Glomerular visceral epithelial cell (primary cell): ENCODE measurements around the gene TUT4.
A peak's percentile ranks its signal among the peaks of the same experiment; 100 is the strongest.
"Not testable (repeated sequence)": the region's sequence is repeated elsewhere in the genome, so short reads cannot be mapped to it uniquely, and the experiment has no call there.

Experiments
- DNase-seq: peaks from one replicate; pipeline ENCODE4 v3.0.0-alpha.2; 2016; ENCODE audit errors: extremely low spot score

The TUT4 gene, protein sequence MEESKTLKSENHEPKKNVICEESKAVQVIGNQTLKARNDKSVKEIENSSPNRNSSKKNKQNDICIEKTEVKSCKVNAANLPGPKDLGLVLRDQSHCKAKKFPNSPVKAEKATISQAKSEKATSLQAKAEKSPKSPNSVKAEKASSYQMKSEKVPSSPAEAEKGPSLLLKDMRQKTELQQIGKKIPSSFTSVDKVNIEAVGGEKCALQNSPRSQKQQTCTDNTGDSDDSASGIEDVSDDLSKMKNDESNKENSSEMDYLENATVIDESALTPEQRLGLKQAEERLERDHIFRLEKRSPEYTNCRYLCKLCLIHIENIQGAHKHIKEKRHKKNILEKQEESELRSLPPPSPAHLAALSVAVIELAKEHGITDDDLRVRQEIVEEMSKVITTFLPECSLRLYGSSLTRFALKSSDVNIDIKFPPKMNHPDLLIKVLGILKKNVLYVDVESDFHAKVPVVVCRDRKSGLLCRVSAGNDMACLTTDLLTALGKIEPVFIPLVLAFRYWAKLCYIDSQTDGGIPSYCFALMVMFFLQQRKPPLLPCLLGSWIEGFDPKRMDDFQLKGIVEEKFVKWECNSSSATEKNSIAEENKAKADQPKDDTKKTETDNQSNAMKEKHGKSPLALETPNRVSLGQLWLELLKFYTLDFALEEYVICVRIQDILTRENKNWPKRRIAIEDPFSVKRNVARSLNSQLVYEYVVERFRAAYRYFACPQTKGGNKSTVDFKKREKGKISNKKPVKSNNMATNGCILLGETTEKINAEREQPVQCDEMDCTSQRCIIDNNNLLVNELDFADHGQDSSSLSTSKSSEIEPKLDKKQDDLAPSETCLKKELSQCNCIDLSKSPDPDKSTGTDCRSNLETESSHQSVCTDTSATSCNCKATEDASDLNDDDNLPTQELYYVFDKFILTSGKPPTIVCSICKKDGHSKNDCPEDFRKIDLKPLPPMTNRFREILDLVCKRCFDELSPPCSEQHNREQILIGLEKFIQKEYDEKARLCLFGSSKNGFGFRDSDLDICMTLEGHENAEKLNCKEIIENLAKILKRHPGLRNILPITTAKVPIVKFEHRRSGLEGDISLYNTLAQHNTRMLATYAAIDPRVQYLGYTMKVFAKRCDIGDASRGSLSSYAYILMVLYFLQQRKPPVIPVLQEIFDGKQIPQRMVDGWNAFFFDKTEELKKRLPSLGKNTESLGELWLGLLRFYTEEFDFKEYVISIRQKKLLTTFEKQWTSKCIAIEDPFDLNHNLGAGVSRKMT (N-terminal part only)

DNA sequence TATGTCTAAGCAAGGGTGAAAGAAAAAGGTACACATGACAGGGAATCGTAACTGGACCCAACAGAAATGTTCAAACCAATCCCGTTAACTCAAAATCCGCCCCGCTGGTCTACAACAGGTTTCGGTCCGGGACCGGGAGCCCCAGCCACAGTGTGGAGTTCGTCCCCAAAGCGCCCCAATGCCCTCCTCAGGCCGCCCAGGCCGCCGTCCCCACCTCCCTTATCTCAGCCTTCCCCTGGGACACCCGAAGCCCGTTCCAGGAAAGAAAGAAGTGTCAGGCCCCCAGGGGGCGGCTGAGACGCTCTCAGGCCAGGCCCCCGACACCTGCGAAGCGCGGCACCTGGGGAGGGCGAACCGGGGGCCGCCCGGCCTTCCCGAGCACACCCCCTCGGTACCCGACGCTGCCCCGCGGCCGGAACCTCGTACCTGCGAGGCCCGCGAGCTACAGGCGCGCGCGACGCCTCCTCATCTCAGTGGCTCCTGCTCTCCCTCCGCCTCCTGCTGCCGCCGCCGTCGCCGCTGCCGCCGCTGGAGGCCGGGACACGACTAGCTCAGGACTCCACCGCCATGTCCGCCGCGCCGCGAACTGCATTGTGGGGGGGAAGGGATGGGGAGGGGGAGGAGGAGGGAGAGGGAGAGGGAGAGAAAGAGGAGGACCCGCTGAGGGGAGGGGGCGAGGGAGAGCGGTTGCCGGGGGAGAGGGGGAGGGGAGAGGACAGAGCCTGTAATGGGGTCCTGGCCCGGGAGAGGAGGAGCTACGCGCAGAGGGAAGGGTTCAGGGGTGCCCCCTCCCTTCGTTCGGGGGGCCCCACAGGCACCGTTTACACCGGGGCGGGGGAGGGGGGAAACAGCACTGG, at the start of gene TUT4:
Gene TUT4 (minus strand): TSS at position 588 of the 857 bp plus-strand sequence. CDS start 26,812 bp downstream, outside the sequence.
- DNase-seq, result peak; percentile 88

DNA sequence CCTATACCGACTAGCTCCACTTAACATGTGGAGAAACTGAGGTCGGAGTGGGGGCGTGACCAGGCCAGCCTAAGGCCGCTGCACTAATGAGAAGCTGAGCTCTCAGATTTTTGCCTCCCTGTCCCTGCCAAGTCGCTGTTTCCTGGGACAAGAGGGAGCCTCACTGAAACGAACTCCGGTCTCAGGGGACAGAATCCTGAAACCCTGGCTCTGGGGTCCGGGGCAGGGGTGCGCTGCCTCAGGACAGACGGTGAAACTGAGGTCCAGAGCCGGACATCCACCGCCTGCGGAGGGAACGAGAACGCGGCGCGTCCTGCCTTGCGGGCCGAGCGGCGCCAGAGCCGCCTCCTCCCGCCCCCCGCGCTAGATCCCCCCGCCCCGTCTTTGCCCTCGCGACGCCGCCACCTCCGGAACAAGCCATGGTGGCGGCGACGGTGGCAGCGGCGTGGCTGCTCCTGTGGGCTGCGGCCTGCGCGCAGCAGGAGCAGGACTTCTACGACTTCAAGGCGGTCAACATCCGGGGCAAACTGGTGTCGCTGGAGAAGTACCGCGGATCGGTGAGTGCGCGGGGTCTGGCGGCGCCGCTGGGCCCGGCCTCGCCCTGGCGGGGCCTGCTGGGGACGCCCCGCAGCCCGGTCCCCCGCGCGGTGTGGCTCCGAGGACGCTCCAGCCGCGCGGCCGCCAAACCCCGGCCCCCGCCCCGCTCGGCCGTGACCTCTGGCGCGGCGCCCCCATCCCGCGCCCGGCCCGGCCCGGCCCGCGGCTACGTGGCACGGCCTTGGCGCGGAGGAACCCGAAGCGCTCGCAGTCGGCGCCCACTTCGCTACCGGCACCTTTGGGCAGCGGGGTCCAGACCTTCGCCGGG, 49.3 kb upstream of the TUT4 start, which contains the start of gene GPX7:
Gene GPX7 (plus strand): TSS at position 381 of the 865 bp plus-strand sequence. CDS start 39 bp downstream, at position 420.
- no peak for DNase-seq

DNA sequence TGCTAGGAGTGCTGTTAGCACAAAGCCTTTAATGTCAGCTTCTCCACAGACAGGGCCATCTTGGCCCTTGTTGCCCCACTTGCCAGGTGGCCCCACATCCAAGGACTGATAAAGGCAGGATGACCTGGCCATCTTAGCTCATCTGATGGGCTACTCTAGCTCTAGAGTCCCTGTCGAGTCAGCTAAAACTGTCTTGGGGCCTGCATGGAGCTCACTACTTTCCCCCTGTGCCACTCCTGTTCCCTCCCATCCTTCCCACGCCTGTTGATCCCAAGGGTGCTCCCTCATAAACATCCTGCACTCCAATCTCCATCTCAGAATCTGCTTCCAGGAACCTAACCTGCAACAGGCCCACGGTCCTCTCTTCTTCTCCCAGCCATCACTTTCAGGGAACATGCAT, 48.6 kb upstream of the TUT4 start:
- no peak for DNase-seq

DNA sequence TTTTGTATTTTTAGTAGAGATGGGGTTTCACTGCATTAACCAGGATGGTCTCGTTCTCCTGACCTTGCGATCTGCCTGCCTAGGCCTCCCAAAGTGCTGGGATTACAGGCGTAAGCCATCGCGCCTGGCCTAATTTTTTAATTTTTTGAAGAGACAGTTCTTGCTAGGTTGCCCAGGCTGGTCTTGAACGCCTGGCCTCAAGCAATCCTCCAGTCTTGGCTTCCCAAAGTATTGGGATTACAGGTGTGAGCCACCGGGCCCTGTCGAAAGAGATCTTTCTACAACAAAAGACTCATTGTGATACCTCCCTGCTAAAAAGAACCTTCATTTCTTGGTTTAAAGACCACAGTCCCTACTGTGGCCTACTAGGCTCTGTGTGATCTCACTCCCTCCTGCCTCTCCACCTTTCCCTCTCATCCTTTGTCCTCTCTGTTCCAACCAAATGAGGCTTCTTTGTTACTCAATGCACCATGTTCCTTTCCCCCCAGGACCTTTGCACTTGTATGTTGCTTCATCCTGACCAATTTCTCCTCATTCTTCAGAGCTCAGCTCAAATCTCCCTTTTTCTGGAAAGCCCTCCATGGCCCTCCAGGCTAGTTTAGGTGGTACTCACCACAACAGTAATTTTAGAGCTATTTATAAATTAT, 47.8 kb upstream of the TUT4 start:
- DNase-seq, result no peak

DNA sequence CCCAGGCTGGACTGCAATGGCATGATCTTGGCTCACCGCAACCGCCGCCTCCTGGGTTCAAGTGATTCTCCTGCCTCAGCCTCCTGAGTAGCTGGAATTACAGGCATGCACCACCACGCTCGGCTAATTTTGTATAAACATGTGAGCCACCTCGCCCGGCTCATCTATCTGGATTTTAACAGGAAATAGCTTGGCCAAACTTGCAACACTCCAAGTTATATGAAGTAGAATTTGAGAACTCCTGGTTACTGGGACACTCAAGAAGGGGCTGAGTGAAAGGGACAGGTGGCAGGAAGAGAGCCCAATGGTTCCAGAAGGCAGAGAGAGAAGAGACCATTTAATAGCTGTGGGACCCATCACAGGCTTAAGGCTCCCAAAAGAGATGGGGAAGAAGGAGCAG, 46.3 kb upstream of the TUT4 start:
- peak; percentile 3 for DNase-seq

DNA sequence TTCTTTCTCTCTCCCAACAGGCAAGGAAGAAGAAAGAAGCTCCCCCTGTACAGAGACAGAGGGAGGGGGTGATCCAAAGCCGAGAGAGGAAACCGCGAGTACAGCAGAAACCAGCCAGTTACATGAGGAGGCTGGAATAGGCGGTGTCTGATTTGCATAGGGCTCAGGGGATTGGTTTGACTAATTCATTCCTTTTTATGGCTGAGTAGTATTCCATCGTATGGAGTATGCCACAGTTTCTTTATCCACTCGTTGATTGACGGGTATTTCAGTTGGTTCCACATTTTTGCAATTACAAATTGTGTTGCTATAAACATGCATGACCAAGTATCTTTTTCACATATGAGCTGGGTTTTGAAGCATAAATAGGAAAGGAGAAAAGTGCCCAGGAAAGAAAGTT, 45.8 kb upstream of the TUT4 start:
- no peak for DNase-seq

DNA sequence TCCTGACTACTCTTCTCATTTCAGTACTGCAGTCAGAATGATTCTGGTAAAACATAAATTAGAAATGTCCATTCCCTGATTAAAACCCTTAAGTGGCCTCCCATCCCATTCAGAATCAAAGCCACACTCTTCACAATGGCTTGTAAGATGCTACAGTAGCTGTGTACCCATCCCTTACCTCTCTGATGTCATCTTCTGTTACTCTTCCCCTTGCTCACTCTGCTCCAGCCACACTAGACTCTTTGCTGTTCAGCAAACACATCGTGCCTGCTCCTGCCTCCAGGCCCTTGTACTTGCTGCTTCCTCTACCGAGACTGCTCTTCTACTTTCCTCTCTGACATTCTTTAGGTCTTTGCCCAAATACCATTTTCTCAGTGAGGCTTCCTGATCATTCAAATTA, 45.0 kb upstream of the TUT4 start:
- no peak for DNase-seq

DNA sequence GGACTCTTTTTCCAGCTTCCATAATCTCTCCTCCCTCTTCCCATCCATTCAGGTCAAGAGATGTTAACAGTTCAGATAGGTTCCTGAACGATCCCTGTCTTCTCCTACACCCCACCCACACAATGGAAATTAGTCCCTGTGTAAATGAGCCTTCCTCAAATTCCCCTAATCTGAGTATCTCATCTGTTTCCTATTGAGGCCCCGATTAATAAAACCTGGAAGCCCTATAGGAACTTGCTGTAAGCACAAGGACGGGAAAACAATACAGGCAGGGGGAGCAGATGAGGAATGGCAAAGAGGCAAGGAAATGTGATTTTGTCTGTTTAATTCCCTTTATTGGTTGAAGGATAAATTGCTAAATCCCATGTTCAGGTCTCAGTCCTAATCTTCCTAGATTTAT, 42.2 kb upstream of the TUT4 start:
- no peak for DNase-seq

DNA sequence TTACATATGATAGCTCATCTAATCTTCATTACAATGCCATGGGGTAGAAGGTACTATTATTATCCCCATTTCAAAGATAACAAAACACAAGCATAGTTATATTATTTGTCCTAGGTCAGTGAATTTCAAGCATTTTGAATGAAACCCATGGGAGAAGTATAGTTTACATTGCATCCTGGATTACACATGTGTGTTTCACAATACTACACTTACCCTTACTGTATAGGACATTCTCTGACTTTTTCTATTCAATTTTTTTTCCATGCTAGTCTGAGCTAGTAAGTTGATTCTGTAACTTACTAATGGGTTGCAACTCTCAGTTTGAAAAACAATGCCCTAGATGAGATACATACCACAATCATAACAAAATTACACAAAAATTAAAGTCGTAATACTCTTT, 40.6 kb upstream of the TUT4 start:
- no peak for DNase-seq

DNA sequence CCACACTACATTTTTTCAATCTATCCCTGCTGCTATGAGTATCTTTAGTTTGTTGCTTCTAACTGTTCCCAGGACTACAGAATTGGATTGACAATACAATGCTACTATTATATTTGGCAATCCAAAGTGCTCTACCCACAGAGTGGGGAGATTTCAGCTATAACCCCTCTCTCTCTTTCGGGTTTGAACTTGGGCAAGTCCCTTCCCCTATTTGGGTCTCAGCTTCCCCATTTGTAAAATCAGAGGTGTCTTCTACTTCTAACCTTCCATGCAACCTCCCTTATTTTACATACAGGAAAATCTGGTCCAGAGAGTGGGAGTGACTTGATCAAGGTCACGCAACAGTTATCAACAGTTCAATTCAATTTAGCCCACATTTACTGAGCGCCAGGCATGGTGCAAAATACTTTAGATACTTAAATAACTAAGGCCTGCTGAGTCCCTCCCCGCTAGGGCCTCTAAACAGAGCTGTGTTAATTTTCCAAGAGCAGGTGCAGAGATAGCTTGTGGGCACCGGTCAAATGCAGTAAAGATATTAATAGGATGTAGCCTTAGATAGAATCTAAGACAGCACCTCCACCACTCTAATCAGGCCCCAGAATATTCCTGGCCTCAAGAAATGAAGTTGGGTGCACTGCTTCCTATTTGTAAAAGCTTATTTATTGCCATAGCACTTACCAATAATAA, 39.9 kb upstream of the TUT4 start:
- no peak for DNase-seq

DNA sequence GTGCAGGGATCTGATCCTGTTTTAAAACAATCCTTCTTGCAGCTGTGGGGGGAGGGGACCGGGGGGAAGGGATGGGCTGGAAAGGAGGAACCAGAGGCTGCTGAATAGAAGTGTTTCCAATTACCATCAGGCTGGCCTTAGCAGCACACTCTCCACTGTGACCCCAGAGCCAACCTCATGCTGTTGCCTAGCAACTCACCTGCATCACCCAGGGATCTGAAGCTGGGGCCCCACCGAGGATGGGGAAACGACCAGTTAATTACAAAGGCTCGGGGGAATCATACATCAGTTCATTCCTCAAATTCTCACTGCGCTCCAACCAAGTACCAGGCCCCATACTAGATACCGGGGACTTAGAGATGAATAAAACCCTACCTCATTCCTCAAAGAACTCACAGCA, 37.4 kb upstream of the TUT4 start:
- no peak for DNase-seq

DNA sequence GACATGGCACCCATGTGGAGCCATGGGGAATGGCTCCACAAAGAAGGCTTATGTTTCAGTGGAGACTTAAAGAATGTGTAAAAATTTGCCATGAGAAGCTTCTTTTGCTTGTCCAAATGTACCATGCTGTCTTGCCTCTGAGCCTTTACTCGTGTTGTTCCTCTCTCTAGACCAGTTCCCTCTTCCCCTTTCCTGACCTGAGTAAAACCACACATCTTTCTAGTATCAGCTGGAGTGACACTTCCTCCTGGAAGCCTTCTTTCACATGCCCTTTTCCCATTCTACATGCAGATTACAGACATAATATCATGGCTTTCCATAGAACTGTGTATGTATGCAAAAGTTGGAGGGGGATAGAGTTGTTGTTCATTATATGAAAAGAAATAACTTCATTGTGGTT, 35.6 kb upstream of the TUT4 start:
- no peak for DNase-seq

DNA sequence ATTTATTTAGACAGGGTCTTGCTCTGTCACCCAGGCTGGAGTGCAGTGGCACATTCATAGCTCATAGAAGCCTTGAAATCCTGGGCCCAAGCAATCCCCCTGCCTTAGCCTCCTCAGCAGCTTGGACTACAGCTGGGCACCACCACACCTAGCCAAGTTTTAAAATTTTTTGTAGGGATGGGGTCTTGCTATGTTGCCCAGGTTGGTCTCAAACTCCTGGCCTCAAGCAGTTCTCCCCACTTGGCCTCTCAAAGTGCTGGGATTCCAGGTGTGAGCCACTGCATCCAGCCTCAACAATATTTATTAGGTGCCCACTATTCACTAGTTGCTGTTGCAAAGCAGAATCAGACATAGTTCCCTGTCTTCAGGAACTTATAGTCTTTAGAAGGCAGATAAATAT, 35.1 kb upstream of the TUT4 start:
- DNase-seq, result no peak

DNA sequence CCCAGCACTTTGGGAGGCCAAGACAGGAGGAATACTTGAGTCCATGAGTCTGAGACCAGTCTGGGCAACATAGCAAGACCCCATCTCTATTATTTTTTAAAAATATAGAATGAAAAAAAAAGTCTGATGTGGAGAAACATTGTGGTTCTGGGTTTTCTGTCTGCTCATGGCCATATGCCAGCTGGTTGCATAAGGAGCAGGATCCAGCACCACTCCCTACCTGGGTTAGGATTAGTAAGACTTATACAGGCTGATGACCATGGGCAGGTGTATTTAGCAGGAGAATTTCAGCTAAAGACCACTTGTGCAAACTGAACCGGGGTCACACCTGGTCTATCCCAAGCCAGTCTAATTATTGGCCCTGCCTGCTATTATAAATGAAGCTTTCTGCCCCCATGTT, 32.6 kb upstream of the TUT4 start:
- no peak for DNase-seq

DNA sequence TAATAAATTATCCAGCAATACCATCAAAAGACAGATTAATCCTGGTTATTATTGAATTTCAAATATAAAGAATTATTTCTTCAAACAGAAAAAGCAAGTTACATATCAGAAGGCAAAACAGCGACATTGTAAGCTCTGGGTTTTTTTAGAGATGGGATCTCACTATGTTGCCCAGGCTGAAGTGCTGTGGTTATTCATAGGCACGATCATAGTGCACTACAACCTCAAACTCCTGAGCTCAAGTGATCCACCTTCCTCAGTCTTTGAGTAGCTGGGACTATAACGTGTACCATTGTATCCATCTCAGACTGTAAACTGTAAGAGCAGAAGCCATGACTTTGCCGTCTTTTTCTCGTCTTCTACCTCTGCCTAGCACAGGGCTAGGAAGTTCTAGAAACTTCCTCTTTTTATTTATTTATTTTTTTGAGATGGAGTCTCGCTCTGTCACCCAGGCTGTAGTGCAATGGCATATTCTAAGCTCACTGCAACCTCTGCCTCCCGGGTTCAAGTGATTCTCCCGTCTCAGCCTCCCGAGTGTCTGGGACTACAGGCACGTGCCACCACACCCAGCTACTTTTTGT, 29.3 kb upstream of the TUT4 start:
- no peak for DNase-seq

DNA sequence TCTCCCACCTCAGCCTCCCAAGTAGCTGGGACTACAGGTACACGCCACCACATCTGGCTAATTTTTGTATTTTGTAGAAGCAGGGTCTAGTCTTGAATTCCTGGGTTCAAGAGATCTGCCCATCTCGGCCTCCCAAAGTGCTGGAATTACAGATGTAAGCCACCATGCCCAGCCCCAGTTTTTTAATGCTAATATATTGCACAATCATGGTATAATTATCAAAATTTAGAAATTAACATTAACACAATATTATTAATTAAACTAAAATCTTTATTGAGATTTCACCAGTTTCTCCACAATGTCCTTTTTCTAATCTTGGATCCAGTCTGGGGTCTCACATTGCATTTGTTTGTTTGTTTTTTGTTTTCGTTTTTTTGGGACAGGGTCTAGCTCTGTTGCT, 27.4 kb upstream of the TUT4 start:
- DNase-seq, result no peak

DNA sequence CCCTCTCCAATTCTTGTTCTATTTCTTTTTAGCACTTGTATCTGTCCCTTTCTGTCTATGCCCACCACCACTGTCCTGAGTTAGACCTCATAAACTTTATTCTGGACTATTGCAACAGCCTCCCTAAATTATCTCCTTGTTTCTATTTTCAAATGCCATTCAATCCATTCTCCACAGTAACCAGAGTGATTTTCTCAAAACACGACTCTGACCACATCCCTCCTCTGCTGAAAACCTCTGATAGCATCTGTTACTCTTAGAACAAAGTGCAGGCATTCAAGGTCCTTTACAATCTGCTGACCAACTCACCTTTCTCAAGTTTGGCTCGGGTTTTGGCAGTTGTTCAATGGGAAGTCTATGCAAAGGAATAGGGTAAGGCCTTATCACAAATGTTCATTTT, 26.5 kb upstream of the TUT4 start:
- no peak for DNase-seq

DNA sequence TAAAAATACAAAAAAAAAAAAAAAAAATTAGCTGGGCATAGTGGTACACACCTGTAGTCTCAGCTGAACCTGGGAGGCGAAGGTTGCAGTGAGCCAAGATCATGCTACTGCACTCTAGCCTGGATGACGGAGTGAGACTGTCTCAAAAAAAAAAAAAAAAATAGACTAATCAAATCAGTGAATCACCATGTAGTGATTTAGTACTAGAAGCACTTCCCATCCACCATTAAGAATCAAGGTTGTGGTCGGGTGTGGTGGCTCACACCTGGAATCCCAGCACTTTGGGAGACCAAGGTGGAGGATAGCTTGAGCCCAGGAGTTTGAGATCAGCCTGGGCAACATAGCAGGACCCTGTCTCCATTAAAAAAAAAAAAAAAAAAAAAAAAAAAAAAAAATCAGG, 25.2 kb upstream of the TUT4 start:
- DNase-seq, result not testable (repeated sequence)

DNA sequence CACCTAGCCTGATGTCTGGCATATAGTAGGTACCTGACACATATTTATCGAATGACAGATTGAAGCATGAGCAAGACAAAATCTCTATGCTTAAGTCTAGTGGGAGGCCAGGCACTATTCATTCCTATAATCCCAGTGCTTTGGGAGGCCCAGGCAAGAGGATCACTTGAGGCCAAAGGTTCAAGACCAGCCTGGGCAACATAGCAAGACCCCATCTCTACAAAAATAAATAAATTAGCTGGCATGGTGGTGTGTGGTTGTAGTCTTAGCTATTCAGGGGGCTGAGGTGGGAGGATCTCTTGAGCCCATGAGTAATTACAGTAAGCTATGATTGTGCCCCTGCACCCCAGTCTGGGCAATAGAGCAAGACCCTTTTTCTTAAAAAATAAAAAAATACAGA, 23.2 kb upstream of the TUT4 start:
- DNase-seq, result no peak
